GM12878 (cell line): Measurements from ENCODE around the gene MAP3K5. TPM values are rescaled to one million over a fixed set of nuclear protein-coding genes. Genes with fewer than 3 reads are reported as not detected.

ENCODE experiments used
- BMI1 ChIP-seq: fragments of 450-650 bp; IDR thresholded peaks from 2 replicates; pipeline ENCODE4 v1.6.1; 2016; ENCODE audit warnings: mild to moderate bottlenecking, moderate library complexity, borderline replicate concordance
- CHD2 ChIP-seq: IDR thresholded peaks from 2 replicates; pipeline ENCODE4 v1.6.1; 2011; ENCODE audit warnings: low read depth, low read length, improper control_type of control experiment, borderline replicate concordance
- HDAC6 ChIP-seq: fragments of 200-600 bp; sonication (generic); IDR thresholded peaks from one replicate; pipeline ENCODE4 v1.8.0; 2017; ENCODE audit warnings: antibody characterized with exemption; ENCODE audit not compliant: unreplicated experiment
- HDGF ChIP-seq: fragments of 450-650 bp; IDR thresholded peaks from 2 replicates; pipeline ENCODE4 v1.6.1; 2016; ENCODE audit warnings: antibody characterized with exemption
- IKZF1 ChIP-seq: fragments of 450-650 bp; conservative IDR thresholded peaks from 2 replicates; pipeline ENCODE4 v1.6.1; 2017; ENCODE audit warnings: antibody characterized with exemption, mild to moderate bottlenecking
- TBL1XR1 ChIP-seq: IDR thresholded peaks from 2 replicates; pipeline ENCODE4 v1.6.1; 2012; ENCODE audit warnings: low read depth, low read length, improper control_type of control experiment
- TCF3 ChIP-seq: IDR thresholded peaks from 2 replicates; pipeline ENCODE4 v1.6.1; 2012; ENCODE audit warnings: low read depth, mild to moderate bottlenecking, low read length, borderline replicate concordance; ENCODE audit not compliant: insufficient read depth
- WRNIP1 ChIP-seq: IDR thresholded peaks from 2 replicates; pipeline ENCODE4 v1.6.1; 2011; ENCODE audit warnings: low read depth, low read length, improper control_type of control experiment, borderline replicate concordance
- ZNF24 ChIP-seq: fragments of 450-650 bp; IDR thresholded peaks from 2 replicates; pipeline ENCODE4 v1.6.1; 2017; ENCODE audit warnings: antibody characterized with exemption, mild to moderate bottlenecking
- polyA plus RNA-seq, 11 experiments: library from polyadenylated mRNA; depleted of rRNA in 4 of 11; unstranded in 6 of 11; stranded (reverse) in 5 of 11; fragments of >200 nt; fragmentation: Nextera tagmentation in 4 of 11; fragmentation: Illumina TruSeq in 1 of 11; extraction: Ambion mirVana in 4 of 11; extraction: Trizol in 1 of 11; gene quantifications; 1 replicate in 1 of 11; 2 replicates in 10 of 11; pipeline versions ENCODE4 v1.2.1 to v1.2.3, GENCODE V29; 2011 to 2016; ENCODE audit warnings: inconsistent platforms in 2 of 11, missing spikeins in 2 of 11, low read depth in 1 of 11
- total RNA-seq, 4 experiments: library from RNA; depleted of rRNA in 3 of 4; stranded (reverse); fragments of >200 nt in 3 of 4; fragmentation: Illumina TruSeq in 1 of 4; extraction: Trizol in 1 of 4; gene quantifications; 2 replicates each; pipeline versions ENCODE4 v1.2.1 to v1.2.3, GENCODE V29; 2013 to 2021
- TF ChIP-seq, protein P1 (sequence below): fragments of 150-350 bp; IDR thresholded peaks from 2 replicates; pipeline ENCODE4 v1.6.1; 2016; ENCODE audit warnings: low read depth, low read length
- TF ChIP-seq, protein P2 (sequence below): fragments of 450-650 bp; formaldehyde crosslinking; IDR thresholded peaks from 2 replicates; pipeline ENCODE4 v1.4.0; 2020; ENCODE audit warnings: mild to moderate bottlenecking, moderate library complexity
- TF ChIP-seq, protein P3 (sequence below): fragments of 450-650 bp; IDR thresholded peaks from 2 replicates; pipeline ENCODE4 v1.6.1; 2017; ENCODE audit warnings: borderline replicate concordance
- TF ChIP-seq, protein P4 (sequence below): IDR thresholded peaks from 2 replicates; pipeline ENCODE4 v1.6.1; 2011; ENCODE audit warnings: low read depth, low read length, improper control_type of control experiment, borderline replicate concordance
- TF ChIP-seq, protein P5 (sequence below): IDR thresholded peaks from 2 replicates; pipeline ENCODE4 v1.6.1; 2011; ENCODE audit warnings: low read depth, mild to moderate bottlenecking, low read length, moderate library complexity, borderline replicate concordance; ENCODE audit errors: extremely low read depth
- TF ChIP-seq, protein P6 (sequence below): fragments of 450-650 bp; formaldehyde crosslinking; IDR thresholded peaks from 2 replicates; pipeline ENCODE4 v1.5.0; 2022; ENCODE audit warnings: mild to moderate bottlenecking, missing genetic modification characterization

MAP3K5 gene
- total and polyA plus RNA-seq, 10 of the 15 experiments (the other 5 are each of a cell fraction or from before 2014, with no cell fraction given): 5.4 to 34.3 (median 26.4) TPM

DNA sequence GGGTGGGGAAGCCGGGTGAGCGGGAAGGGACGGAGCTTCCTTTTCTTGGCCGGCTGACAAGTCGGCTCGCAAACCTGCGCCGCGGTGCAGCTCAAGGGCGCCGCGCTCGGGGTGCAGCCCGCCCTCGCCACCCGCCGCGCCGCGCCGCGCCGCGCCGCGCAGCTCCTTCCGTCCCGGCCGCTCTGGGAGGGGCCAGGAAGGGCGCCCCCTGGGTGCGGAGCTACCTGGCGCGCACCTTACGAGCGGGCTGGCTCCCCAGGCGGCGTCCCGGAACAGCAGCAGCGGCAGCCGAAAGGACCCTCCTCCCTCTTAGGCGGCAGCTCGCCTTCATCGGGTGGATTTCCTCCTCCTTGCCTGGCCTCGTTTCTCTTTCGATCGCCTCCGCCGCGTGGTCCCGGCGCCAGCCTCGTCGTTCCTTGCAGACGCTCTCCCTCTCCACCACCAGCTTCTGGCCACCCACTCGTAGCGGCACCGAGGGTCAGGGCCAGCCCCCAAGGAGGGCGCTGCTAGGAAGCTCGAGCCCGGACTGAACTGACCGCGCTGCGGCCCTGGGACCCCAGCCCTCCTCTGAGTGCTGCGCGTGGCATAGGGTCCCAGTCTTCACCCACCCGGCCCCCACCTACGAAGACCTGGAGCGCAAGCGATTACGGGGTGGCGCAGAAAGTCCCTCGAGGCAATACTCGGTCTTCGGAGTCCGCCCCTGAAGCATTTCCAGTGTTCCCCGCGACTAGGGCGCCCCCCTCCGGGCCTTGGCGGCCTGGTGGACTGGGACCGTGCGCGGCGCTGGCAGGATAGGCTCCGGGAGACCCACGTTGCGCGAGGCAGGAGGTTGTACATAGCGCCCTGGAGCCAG lies at the start of gene MAP3K5 (continued):
- TF ChIP-seq, protein P1, sequence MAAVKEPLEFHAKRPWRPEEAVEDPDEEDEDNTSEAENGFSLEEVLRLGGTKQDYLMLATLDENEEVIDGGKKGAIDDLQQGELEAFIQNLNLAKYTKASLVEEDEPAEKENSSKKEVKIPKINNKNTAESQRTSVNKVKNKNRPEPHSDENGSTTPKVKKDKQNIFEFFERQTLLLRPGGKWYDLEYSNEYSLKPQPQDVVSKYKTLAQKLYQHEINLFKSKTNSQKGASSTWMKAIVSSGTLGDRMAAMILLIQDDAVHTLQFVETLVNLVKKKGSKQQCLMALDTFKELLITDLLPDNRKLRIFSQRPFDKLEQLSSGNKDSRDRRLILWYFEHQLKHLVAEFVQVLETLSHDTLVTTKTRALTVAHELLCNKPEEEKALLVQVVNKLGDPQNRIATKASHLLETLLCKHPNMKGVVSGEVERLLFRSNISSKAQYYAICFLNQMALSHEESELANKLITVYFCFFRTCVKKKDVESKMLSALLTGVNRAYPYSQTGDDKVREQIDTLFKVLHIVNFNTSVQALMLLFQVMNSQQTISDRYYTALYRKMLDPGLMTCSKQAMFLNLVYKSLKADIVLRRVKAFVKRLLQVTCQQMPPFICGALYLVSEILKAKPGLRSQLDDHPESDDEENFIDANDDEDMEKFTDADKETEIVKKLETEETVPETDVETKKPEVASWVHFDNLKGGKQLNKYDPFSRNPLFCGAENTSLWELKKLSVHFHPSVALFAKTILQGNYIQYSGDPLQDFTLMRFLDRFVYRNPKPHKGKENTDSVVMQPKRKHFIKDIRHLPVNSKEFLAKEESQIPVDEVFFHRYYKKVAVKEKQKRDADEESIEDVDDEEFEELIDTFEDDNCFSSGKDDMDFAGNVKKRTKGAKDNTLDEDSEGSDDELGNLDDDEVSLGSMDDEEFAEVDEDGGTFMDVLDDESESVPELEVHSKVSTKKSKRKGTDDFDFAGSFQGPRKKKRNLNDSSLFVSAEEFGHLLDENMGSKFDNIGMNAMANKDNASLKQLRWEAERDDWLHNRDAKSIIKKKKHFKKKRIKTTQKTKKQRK: no peak
- TF ChIP-seq HDGF (peak; percentile 94), TBL1XR1 (no peak; the same call in 1 of the 2 replicates), ZNF24 (peak; percentile 82), TCF3 (no peak), CHD2 (no peak; the same call in 1 of the 2 replicates), IKZF1 (peak; percentile 91), HDAC6 (no peak), BMI1 (no peak), WRNIP1 (no peak)
- TF ChIP-seq, protein P2, sequence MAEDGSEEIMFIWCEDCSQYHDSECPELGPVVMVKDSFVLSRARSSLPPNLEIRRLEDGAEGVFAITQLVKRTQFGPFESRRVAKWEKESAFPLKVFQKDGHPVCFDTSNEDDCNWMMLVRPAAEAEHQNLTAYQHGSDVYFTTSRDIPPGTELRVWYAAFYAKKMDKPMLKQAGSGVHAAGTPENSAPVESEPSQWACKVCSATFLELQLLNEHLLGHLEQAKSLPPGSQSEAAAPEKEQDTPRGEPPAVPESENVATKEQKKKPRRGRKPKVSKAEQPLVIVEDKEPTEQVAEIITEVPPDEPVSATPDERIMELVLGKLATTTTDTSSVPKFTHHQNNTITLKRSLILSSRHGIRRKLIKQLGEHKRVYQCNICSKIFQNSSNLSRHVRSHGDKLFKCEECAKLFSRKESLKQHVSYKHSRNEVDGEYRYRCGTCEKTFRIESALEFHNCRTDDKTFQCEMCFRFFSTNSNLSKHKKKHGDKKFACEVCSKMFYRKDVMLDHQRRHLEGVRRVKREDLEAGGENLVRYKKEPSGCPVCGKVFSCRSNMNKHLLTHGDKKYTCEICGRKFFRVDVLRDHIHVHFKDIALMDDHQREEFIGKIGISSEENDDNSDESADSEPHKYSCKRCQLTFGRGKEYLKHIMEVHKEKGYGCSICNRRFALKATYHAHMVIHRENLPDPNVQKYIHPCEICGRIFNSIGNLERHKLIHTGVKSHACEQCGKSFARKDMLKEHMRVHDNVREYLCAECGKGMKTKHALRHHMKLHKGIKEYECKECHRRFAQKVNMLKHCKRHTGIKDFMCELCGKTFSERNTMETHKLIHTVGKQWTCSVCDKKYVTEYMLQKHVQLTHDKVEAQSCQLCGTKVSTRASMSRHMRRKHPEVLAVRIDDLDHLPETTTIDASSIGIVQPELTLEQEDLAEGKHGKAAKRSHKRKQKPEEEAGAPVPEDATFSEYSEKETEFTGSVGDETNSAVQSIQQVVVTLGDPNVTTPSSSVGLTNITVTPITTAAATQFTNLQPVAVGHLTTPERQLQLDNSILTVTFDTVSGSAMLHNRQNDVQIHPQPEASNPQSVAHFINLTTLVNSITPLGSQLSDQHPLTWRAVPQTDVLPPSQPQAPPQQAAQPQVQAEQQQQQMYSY (CRISPR knock-in tag): no peak
- TF ChIP-seq, protein P3, sequence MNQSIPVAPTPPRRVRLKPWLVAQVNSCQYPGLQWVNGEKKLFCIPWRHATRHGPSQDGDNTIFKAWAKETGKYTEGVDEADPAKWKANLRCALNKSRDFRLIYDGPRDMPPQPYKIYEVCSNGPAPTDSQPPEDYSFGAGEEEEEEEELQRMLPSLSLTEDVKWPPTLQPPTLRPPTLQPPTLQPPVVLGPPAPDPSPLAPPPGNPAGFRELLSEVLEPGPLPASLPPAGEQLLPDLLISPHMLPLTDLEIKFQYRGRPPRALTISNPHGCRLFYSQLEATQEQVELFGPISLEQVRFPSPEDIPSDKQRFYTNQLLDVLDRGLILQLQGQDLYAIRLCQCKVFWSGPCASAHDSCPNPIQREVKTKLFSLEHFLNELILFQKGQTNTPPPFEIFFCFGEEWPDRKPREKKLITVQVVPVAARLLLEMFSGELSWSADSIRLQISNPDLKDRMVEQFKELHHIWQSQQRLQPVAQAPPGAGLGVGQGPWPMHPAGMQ: no peak
- TF ChIP-seq, protein P4, sequence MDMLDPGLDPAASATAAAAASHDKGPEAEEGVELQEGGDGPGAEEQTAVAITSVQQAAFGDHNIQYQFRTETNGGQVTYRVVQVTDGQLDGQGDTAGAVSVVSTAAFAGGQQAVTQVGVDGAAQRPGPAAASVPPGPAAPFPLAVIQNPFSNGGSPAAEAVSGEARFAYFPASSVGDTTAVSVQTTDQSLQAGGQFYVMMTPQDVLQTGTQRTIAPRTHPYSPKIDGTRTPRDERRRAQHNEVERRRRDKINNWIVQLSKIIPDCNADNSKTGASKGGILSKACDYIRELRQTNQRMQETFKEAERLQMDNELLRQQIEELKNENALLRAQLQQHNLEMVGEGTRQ: no peak
- TF ChIP-seq, protein P5, sequence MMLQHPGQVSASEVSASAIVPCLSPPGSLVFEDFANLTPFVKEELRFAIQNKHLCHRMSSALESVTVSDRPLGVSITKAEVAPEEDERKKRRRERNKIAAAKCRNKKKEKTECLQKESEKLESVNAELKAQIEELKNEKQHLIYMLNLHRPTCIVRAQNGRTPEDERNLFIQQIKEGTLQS: no peak
- TF ChIP-seq, protein P6, sequence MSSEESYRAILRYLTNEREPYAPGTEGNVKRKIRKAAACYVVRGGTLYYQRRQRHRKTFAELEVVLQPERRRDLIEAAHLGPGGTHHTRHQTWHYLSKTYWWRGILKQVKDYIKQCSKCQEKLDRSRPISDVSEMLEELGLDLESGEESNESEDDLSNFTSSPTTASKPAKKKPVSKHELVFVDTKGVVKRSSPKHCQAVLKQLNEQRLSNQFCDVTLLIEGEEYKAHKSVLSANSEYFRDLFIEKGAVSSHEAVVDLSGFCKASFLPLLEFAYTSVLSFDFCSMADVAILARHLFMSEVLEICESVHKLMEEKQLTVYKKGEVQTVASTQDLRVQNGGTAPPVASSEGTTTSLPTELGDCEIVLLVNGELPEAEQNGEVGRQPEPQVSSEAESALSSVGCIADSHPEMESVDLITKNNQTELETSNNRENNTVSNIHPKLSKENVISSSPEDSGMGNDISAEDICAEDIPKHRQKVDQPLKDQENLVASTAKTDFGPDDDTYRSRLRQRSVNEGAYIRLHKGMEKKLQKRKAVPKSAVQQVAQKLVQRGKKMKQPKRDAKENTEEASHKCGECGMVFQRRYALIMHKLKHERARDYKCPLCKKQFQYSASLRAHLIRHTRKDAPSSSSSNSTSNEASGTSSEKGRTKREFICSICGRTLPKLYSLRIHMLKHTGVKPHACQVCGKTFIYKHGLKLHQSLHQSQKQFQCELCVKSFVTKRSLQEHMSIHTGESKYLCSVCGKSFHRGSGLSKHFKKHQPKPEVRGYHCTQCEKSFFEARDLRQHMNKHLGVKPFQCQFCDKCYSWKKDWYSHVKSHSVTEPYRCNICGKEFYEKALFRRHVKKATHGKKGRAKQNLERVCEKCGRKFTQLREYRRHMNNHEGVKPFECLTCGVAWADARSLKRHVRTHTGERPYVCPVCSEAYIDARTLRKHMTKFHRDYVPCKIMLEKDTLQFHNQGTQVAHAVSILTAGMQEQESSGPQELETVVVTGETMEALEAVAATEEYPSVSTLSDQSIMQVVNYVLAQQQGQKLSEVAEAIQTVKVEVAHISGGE (CRISPR knock-in tag): no peak
